HG02642 (cell line): Measurements from ENCODE around the gene VSIR.
A peak's percentile ranks its signal among the peaks of the same experiment; 100 is the strongest.

ENCODE experiments used
- ATAC-seq: cut with Tn5 transposase; IDR thresholded peaks from one replicate; pipeline ENCODE4 v1.9.1; 2021; ENCODE audit warnings: mild to moderate bottlenecking; ENCODE audit not compliant: unreplicated experiment, poor library complexity

VSIR gene

GRCh38 chr10:71807557-71808510, 34.5 kb upstream of the VSIR start:
- ATAC-seq: no peak

DNA sequence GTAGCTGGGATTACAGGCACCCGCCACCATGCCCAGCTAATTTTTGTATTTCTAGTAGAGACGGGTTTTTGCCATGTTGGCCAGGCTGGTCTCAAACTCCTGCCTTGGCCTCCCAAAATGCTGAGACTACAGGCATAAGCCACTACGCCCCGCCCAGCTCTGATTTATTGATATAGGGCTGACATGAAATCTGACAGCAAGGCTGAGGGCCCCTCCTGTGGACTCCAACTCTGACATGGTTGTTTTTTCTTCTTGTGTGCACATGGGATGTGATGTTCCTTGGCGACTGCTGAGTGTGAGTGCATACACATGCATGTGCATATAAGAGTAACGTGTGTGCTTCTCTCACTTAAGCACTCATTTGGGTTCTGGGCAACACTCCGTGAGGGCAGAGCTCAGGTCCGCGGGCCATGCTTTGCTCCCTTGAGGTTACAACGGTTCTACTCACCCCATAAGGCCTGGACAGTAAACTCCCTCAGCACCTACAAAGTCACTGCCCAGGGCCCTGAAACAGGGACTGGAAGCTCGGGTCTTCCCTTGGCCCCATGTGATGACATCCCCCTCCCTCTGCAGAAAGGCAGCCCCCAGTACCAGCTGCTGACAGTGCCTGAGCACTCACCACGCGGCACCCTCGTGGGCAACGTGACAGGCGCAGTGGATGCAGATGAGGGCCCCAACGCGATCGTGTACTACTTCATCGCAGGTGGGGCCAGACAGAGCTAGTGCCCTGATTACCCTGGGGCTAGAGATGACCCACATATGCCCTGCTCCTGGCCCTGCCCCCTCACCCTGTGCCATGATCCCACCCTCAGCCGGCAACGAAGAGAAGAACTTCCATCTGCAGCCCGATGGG, 33.6 kb upstream of the VSIR start:
- ATAC-seq: no peak

- ATAC-seq: no peak
Observed at GRCh38 chr10:71805776-71806703, 32.7 kb upstream of the VSIR start.

DNA sequence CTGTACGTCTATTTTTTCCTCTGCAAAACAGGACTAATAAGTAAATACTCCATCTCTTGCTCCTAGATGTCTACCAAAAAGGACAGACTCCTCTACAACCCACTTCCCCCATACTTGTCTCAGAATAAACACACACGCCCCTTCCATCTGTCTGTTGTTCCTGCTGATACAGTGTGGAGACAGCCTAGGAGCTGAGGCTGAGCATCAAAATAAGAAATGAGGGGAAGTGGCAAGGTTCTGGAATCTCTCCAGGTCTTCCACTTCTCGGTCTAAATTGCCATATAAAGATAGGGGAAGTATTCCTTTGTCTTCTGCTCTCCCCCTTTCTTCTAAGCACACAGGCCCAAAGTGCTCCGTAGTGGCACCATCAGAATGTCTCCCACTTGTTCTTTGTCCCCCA, 30.8 kb upstream of the VSIR start:
- ATAC-seq: no peak

DNA sequence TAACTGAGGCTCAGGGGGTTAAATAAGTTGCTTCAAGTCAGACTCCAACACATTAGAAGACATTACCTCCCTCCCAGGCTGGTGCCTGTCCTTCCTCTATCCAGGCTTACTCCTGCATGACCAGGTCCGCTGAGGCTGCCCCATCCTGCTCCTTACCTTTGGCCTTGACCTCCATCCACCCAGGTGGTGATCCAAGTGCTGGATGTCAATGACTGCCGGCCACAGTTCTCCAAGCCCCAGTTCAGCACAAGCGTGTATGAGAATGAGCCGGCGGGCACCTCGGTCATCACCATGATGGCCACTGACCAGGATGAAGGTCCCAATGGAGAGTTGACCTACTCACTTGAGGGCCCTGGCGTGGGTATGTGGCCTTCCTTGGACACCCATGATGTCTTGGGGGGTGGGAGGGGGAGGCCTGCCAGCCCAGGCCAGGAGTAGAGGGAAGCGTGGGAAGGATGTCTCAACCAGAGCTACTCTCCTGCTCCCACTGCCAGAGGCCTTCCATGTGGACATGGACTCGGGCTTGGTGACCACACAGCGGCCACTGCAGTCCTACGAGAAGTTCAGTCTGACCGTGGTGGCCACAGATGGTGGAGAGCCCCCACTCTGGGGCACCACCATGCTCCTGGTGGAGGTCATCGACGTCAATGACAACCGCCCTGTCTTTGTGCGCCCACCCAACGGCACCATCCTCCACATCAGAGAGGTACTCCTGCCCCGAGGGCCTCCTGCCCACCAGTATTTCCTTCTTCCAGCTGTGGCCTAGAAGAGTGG, 29.6 kb upstream of the VSIR start:
- no peak for ATAC-seq

DNA sequence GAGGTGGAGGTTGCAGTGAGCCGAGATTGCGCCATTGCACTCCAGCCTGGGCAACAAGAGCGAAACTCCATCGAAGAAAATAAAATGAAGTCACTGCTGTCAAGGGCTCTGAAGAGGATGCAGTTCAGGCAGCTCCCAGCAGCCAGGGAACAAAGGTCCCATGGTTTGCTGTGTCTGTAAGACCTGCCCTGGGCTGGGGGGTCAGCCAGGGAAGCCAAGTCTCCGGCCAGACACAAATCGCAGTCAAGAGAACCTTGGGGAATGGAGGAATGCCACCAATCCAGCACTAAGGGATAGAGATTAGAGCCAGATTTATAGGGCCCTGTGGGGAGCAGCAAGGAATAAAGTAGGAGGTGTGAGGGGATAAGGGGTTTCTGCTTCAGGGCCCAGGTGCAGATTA, 28.9 kb upstream of the VSIR start:
- ATAC-seq: no peak

- ATAC-seq: peak; percentile 83
Observed at GRCh38 chr10:71801361-71801760, 28.0 kb upstream of the VSIR start.

- ATAC-seq: no peak
Observed at GRCh38 chr10:71799608-71800453, 26.5 kb upstream of the VSIR start.

GRCh38 chr10:71799112-71799511, 25.8 kb upstream of the VSIR start:
- ATAC-seq: no peak

GRCh38 chr10:71798308-71798624, 24.9 kb upstream of the VSIR start:
- ATAC-seq: no peak

DNA sequence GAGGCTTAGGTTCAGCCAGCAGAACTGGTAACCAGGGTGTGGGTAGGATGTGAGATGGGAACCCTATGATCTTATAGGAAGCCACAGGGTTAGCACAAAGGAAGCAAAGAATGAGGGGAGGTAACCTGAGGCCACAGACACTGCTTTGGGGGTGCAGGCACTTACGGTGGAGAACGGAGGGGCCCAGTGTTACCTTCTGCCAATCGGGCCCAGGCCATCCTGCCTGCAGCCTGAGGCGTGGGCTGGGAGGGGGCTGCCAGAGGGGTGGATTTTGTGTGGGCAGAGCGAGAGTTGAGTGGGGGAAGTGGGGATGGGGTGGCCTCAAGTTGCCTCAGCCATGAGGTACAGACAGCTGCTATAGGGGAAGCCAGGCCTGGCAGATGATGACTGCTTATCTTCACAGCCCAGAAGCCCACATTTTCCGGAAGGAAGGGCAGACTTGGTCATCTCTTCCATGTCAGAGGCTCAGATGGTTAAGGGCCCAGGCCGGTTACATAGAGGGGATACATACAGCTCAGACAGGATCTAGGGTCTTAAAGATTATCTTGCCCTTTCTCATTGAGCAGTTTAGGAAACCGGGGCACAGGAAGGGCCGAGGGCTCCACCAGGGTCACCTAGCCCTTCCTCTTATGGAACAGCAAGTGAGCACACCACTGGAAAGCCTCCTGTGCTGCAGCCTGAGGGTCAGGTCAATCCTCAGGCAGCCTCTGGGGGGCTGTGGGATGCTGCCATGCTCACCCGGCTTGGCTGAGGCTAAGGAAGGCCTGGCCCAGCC, 24.4 kb upstream of the VSIR start:
- ATAC-seq: no peak

GRCh38 chr10:71796749-71797405, 23.6 kb upstream of the VSIR start:
- ATAC-seq: no peak

DNA sequence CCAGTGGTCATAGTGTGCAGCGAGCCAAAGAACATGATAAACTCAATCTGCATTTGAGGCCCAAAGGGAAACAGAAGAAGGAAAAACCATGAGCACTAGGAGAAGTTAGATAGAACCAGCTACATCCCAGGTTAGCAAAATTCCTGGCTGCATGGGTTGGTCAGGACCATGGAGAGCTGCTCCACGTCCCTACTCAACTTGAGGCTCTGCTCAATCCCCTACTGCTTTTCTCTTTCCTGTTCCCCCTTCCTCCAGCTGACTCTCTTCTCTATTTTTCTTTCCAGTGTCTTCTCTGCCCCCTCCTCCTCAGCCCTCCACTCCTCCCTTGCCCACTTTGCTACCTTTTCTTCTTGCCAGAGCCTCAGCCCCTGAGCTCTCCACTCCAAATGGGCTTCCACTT, 21.9 kb upstream of the VSIR start:
- ATAC-seq: no peak

DNA sequence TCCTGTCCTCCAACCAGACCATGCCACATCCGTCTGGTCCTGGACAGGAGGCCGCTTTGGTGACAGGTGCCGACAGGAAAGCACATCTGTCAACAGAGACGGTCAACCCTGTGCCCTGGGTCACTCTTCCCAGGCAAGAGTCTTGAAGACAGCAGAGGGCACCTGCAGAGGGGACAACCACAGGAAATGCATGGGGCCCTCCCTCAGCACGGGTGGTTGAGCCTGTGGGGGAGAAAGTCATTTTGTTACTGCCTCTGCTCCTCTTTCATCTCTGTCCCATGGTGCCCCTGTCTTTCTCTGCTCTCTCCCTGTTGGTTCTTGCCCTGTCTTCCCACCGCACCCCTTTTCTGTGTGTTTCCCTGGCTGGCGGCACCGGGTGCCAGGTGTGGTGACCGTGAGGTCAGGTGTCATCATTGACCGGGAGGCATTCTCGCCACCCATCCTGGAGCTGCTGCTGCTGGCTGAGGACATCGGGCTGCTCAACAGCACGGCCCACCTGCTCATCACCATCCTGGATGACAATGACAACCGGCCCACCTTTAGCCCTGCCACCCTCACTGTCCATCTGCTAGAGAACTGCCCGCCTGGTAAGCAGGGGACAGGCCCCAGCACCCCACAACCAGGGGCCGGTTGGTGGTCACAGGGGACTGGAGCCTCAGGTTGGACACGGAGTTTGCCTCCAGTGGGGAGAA, 17.6 kb upstream of the VSIR start:
- no peak for ATAC-seq

- no peak for ATAC-seq
Observed at GRCh38 chr10:71789871-71790270, 16.6 kb upstream of the VSIR start.

DNA sequence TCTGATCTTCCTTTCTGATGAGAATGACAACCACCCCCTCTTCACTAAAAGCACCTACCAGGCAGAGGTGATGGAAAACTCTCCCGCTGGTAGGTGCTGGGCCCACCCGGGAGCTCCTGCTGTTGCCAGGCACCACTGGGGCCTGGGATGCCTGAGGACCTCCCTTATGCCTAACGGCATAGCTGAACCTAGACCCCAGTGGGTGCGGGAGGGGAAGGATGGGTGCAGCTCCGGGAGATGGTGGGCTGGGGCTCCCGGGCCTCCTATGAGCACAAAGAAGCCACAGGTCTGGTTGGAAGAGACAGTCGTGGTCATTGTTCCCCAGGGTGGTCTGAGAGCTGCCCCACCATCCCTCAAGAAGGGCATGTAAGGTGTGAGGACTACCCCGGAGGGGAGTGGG, 15.6 kb upstream of the VSIR start:
- ATAC-seq: no peak

GRCh38 chr10:71784679-71785272, 11.5 kb upstream of the VSIR start:
- no peak for ATAC-seq
